Endodermal cell (in vitro differentiated cells): Measurements from ENCODE around the gene OTOP2. TPM values are rescaled to one million over a fixed set of nuclear protein-coding genes. Genes with fewer than 3 reads are reported as not detected.

Experiments
- DNase-seq: peaks from one replicate; pipeline ENCODE4 v3.0.0-alpha.2; 2017
- H3K27ac ChIP-seq: 2 replicates; pipeline ENCODE4 v1.5.1; 2013; ENCODE audit warnings: mild to moderate bottlenecking, low read depth, low read length, moderate library complexity
- H3K27me3 ChIP-seq: 2 replicates; pipeline ENCODE4 v1.6.1; 2013; ENCODE audit warnings: mild to moderate bottlenecking, low read length, moderate library complexity; ENCODE audit not compliant: insufficient read depth, control insufficient read depth, poor library complexity, severe bottlenecking
- H3K36me3 ChIP-seq: 2 replicates; pipeline ENCODE4 v1.7.0; 2013; ENCODE audit warnings: mild to moderate bottlenecking, low read length, moderate library complexity; ENCODE audit not compliant: control insufficient read depth, insufficient read depth
- H3K4me1 ChIP-seq: one replicate; pipeline ENCODE4 v1.7.0; 2013; ENCODE audit warnings: low read length; ENCODE audit not compliant: control insufficient read depth, insufficient read depth
- H3K4me3 ChIP-seq: 2 replicates; pipeline ENCODE4 v1.5.1; 2013; ENCODE audit warnings: mild to moderate bottlenecking, low read length, moderate library complexity
- H3K9ac ChIP-seq: 2 replicates; pipeline ENCODE4 v1.6.1; 2013; ENCODE audit warnings: mild to moderate bottlenecking, low read length, moderate library complexity; ENCODE audit not compliant: poor library complexity, severe bottlenecking; ENCODE audit errors: extremely low read depth
- H3K9me3 ChIP-seq: 2 replicates; pipeline ENCODE4 v1.6.1; 2013; ENCODE audit warnings: mild to moderate bottlenecking, low read length, moderate library complexity; ENCODE audit not compliant: control insufficient read depth
- H3K27ac Mint-ChIP-seq: 2 replicates; pipeline ENCODE4 v1.8.0; 2020; ENCODE audit warnings: mixed read lengths
- H3K27me3 Mint-ChIP-seq: 2 replicates; pipeline ENCODE4 v1.8.0; 2021; ENCODE audit warnings: mild to moderate bottlenecking, mixed read lengths; ENCODE audit not compliant: insufficient read depth
- H3K36me3 Mint-ChIP-seq: 2 replicates; pipeline ENCODE4 v1.8.0; 2020; ENCODE audit warnings: low read depth, mixed read lengths
- H3K4me1 Mint-ChIP-seq: 2 replicates; pipeline ENCODE4 v1.8.0; 2020; ENCODE audit warnings: mixed read lengths
- H3K4me3 Mint-ChIP-seq: 2 replicates; pipeline ENCODE4 v1.8.0; 2020; ENCODE audit warnings: mild to moderate bottlenecking, moderate library complexity, mixed read lengths
- H3K9me3 Mint-ChIP-seq: 2 replicates; pipeline ENCODE4 v1.8.0; 2020; ENCODE audit warnings: mild to moderate bottlenecking, mixed read lengths
- CTCF ChIP-seq: fragments of 200-600 bp; sonication (generic); conservative IDR thresholded peaks from 2 replicates; pipeline ENCODE4 v1.5.0; 2021; ENCODE audit warnings: antibody characterized with exemption, mild to moderate bottlenecking
- WGBS, 2 experiments: methylation state at CpG; one replicate each; pipeline versions ENCODE4 v1.1.5 to v1.1.7; 2013; ENCODE audit warnings: missing lambda C conversion rate in 2 of 2, mixed read lengths in 1 of 2; ENCODE audit not compliant: insufficient coverage in 1 of 2, insufficient read length in 1 of 2; 5-methylcytosine and 5-hydroxymethylcytosine counted together
- total RNA-seq, 2 donors: library from RNA; stranded (reverse); fragmentation: NEBNext Ultra II Directional in 1 of 2; extraction: Animal tissue kit (Norgen Biotek cat#: 25700) in 1 of 2; gene quantifications; 2 replicates in 1 of 2; 3 replicates in 1 of 2; pipeline ENCODE4 v1.2.1, GENCODE V29; 2021

The OTOP2 gene
- total RNA-seq, 2 donors from 2014 or later: not detected

GRCh38 chr17:74892013-74892841 lies 31.8 kb upstream of the OTOP2 start:
- H3K9me3 Mint-ChIP-seq: no peaks in the 10 kb centered on the region
- DNase-seq: peak; percentile 62
- Histone ChIP-seq H3K36me3 (no peaks in the 10 kb centered on the region), H3K4me1 (no peaks in the 10 kb centered on the region), H3K27me3 (peaks cover 55% of the 10 kb centered on the region), H3K9me3 (no peaks in the 10 kb centered on the region), H3K27ac (no peak overlapping the region), H3K4me3 (no peak overlapping the region), H3K9ac (no peak overlapping the region)
- H3K27ac Mint-ChIP-seq: no peak overlapping the region
- peak overlapping the region; percentile 56 for H3K4me3 Mint-ChIP-seq
- no peaks in the 10 kb centered on the region for H3K36me3 Mint-ChIP-seq
- H3K27me3 Mint-ChIP-seq: peaks cover 58% of the 10 kb centered on the region
- WGBS, 2 experiments: 89% methylated on average over 9 to 20 of the region's 20 CpGs
- peak; percentile 46 for TF ChIP-seq CTCF
- H3K4me1 Mint-ChIP-seq: peaks cover 8% of the 10 kb centered on the region

DNA sequence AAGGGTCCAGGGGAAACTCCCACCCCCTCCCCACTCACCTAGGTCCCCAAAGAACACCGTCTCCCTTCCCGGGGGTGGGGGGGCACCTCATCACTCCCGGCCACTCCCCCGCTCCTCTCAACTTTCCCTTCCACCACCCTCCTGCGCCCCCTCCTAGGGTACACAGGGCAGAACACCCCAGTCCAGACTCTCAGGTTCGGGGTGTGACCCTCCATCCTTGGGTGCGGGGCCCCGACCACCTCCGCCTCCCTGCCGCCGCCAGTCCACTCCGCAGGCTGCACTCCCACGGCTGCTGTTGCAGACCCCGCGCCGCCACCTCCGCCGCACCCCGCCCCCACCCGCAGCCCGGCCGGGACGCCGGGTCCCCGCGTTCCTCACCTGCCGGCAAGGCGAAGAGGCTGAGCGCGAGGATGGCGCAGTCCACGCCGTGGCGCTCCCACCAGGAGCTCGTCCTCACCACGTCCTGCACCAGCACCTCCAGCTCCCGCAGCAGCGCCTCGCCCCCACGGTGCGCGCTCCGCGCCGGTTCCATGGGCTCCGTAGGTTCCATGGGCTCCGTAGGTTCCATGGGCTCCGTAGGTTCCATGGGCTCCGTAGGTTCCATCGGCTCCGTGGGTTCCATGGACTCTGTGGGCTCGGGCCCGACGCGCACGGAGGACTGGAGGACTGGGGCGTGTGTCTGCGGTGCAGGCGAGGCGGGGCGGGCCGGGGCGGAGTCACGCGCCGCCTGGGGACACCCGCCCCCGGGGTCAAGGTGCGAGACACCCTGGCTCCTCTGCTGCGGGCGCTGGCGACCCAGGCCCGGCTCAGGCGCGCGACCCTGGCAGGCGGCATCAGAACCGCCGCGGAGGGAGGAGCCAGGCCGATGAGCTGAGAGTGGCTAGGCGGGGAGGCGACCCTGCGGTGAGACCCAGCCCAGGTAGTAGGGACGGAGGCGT lies 30.8 kb upstream of the OTOP2 start, which contains the start of gene FADS6:
Gene FADS6 (minus strand): TSS at position 660 of the 938 bp plus-strand sequence. CDS start 38 bp downstream, at position 622.
- no peaks in the 10 kb centered on the region for H3K36me3 Mint-ChIP-seq
- 4 to 11% methylated on average over 47 to 86 of the region's 86 CpGs for WGBS, 2 experiments
- Histone ChIP-seq H3K4me3 (peak within 1 kb of the TSS; percentile 71), H3K9me3 (no peaks in the 10 kb centered on the region), H3K36me3 (no peaks in the 10 kb centered on the region), H3K27me3 (peaks cover 59% of the 10 kb centered on the region), H3K27ac (no peak within 1 kb of the TSS), H3K4me1 (no peaks in the 10 kb centered on the region), H3K9ac (no peak within 1 kb of the TSS)
- peaks cover 59% of the 10 kb centered on the region for H3K27me3 Mint-ChIP-seq
- H3K27ac Mint-ChIP-seq: peak within 1 kb of the TSS; percentile 78
- peak; percentile 86 for DNase-seq
- peak within 1 kb of the TSS; percentile 56 for H3K4me3 Mint-ChIP-seq
- H3K4me1 Mint-ChIP-seq: peaks cover 8% of the 10 kb centered on the region
- no peaks in the 10 kb centered on the region for H3K9me3 Mint-ChIP-seq
- no peak for TF ChIP-seq CTCF

GRCh38 chr17:74893936-74894671 lies 30.0 kb upstream of the OTOP2 start:
- peaks cover 59% of the 10 kb centered on the region for H3K27me3 ChIP-seq
- no peaks in the 10 kb centered on the region for H3K9me3 Mint-ChIP-seq
- H3K4me1 Mint-ChIP-seq: peaks cover 8% of the 10 kb centered on the region
- H3K27ac ChIP-seq: no peak overlapping the region
- no peaks in the 10 kb centered on the region for H3K4me1 ChIP-seq
- peak overlapping the region; percentile 78 for H3K27ac Mint-ChIP-seq
- no peaks in the 10 kb centered on the region for H3K36me3 ChIP-seq
- DNase-seq: peak; percentile 60
- H3K4me3 Mint-ChIP-seq: peak overlapping the region; percentile 56
- H3K36me3 Mint-ChIP-seq: no peaks in the 10 kb centered on the region
- TF ChIP-seq CTCF: no peak
- peak overlapping the region; percentile 71 for H3K4me3 ChIP-seq
- WGBS, 2 experiments: 50 to 54% methylated on average over 17 to 22 of the region's 22 CpGs
- H3K9ac ChIP-seq: no peak overlapping the region
- peaks cover 57% of the 10 kb centered on the region for H3K27me3 Mint-ChIP-seq
- H3K9me3 ChIP-seq: no peaks in the 10 kb centered on the region
